Lower leg skin (tissue), 3 donors: Measurements from ENCODE around the gene BBS1.

Source experiments
- POLR2A ChIP-seq, 2 donors: fragments of 450-650 bp; IDR thresholded peaks; one replicate each; pipeline ENCODE4 v1.6.1; 2016 to 2017; ENCODE audit warnings: antibody characterized with exemption in 2 of 2, mild to moderate bottlenecking in 1 of 2, moderate library complexity in 1 of 2
- TF ChIP-seq, protein P1 (sequence below), 3 donors: fragments of 450-650 bp; IDR thresholded peaks; one replicate each; pipeline ENCODE4 v1.5.1; 2016; ENCODE audit warnings: antibody characterized with exemption in 3 of 3, mild to moderate bottlenecking in 3 of 3, moderate library complexity in 2 of 3

DNA sequence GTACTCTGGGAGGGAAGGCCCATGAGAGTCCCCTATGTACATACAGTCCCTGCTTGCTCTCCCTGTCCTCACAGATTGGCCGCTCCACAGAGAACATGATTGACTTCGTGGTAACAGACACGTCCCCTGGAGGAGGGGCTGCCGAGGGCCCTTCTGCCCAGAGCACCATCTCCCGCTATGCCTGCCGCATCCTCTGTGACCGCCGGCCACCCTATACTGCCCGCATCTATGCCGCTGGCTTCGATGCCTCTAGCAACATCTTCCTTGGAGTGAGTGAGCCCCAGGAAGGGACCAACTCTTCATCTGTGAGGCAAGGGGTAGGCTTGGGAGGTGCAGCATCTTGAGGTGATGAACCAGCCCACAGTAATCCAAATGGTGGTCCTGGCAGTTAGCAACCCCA, 37.3 kb upstream of the BBS1 start:
- TF ChIP-seq POLR2A (IDR thresholded peaks at IDR 0.05): no peak
- TF ChIP-seq, protein P1, sequence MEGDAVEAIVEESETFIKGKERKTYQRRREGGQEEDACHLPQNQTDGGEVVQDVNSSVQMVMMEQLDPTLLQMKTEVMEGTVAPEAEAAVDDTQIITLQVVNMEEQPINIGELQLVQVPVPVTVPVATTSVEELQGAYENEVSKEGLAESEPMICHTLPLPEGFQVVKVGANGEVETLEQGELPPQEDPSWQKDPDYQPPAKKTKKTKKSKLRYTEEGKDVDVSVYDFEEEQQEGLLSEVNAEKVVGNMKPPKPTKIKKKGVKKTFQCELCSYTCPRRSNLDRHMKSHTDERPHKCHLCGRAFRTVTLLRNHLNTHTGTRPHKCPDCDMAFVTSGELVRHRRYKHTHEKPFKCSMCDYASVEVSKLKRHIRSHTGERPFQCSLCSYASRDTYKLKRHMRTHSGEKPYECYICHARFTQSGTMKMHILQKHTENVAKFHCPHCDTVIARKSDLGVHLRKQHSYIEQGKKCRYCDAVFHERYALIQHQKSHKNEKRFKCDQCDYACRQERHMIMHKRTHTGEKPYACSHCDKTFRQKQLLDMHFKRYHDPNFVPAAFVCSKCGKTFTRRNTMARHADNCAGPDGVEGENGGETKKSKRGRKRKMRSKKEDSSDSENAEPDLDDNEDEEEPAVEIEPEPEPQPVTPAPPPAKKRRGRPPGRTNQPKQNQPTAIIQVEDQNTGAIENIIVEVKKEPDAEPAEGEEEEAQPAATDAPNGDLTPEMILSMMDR (IDR thresholded peaks at IDR 0.05): no peak
